KG1 (cell line): ENCODE data around the gene RAMP1.

ENCODE experiments used
- DNase-seq: peaks from one replicate; lab custom pipeline; 2025; lab: John Stamatoyannopoulos, UW

RAMP1 gene

GRCh38 chr2:237895544-237896506 is 36.4 kb downstream of the RAMP1 start:
- no peak for DNase-seq

GRCh38 chr2:237896507-237896892 is 37.1 kb downstream of the RAMP1 start:
- DNase-seq = no peak

GRCh38 chr2:237896956-237897355 is 37.5 kb downstream of the RAMP1 start:
- DNase-seq = no peak

DNA sequence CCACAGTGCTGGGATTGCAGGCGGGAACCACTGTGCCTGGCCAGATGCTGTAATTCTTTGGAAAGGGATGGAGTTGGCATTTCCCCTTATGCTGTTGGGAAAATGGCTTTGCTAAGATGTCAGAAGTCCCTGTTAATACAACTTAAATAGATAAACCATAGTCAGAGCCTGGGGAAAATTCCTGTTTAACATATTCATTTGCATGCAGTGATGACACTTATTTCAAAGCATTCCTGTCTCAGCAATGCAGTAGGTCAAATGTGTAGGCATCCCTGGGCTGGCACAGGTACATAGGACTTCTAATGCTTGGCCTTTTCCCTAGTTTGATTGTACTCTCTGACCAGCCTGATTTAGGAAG is 38.6 kb downstream of the RAMP1 start:
- DNase-seq = no peak

DNA sequence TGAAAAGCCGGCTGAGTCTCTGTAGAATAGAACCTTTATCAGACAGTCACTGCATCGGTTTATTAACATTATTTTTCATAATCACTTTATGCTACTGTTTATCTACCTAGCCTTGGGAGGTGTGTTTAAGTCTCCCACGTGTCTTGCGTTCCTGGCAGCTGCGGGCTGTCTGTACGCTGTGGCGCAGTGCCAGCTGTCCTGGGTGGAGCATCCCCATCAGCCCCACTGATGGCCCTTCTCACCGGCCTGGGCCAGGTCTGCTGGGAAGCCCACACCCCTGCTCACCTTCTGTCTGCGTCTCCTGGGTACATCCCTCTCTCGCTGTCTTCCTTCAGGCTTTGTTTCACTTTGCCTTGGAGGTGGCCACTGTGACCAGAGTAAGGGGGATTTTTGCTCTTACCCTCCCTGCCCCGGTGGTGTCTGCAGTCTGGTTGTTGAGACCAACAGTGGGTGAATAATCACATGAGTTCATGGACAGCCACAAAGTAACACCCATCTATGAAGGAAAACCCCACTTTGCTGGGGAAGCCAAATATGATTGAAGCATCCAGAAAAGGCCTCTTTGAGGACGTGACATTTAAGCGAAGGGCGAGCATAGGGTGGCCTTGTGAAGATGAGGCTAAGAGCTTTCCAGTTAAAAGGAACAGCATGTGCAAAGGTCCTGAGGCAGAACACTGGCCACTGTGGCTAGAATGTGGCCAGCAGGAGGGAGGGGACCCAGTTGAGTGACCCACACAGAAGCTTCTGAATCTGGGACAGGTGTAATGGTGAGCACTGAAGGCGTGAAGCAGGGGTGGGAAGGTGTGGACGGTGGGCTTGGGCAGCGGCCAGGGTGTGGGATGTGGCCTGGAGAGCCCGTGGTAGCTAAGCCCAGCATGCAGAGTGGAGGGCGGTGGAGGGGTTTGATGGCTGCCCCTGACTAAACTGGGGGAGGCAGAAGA is 41.7 kb downstream of the RAMP1 start:
- no peak for DNase-seq

- peak; percentile 29 for DNase-seq
Observed at GRCh38 chr2:237901932-237902850, 42.8 kb downstream of the RAMP1 start.

DNA sequence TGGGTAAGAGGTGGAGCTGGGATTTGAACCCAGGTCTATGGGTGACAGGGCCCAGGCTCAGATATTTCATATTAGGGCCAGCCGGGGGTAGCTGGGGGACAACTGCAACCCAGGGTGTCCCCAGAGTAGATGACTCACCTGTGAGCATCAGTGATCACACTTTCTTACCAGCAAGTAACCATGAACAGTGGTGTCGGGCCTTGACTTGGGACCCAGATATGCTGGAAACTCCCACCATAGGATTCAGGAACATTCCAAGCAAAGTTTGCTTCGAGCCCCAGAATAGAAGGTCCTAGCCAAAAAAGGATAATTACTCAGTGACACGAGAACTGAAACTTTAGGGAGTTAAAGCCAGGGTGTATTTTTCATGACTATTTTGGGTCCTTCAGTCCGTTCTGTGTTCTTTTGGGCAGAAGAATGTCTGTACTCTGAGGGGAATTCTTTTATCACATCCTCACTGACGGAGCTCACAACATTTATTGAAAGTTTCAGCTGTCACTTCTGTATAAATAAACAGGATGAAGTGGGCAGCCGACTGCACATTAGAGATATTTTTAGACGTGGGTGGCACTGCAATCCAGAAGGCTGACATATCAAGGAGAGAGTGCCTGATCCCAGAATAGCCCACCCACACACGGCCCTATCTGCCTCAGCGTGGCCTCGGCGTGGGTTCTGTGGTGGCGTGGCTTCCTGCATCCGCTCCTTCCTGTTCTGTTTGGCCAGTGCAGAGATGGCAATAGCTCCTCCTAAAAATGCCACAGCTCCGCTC is 45.6 kb downstream of the RAMP1 start:
- peak; percentile 64 for DNase-seq

- no peak for DNase-seq
Observed at GRCh38 chr2:237907144-237907543, 47.7 kb downstream of the RAMP1 start.

DNA sequence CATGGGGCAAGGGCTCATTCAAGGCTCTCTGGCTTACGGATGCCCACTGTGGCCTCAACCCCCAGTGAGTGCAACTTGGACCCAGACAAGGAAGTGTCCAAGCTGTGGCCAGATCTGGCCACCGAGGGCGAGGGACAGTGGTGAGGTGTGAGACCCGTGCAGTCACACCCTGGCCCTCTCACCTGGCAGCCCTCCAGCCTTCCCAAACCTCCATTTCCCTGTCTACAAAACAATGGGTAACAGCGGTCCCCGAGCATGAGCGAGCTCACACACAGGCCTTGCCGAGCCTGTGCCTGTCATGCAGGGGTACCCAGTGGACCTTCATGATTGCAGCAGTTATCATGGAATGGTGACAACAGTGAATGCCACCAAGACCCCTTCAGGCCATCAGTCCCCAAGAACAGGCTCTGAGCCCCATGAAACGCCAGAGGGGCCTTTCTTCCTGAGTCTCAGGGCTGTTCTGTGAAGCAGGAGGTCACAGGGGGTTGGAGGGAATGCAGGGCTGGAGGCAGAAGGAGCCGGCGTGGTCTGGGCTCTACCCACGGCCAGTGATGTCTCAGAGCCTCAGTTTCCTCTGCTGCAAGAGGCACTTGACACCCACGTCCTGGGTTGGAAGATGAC is 49.8 kb downstream of the RAMP1 start:
- no peak for DNase-seq

DNA sequence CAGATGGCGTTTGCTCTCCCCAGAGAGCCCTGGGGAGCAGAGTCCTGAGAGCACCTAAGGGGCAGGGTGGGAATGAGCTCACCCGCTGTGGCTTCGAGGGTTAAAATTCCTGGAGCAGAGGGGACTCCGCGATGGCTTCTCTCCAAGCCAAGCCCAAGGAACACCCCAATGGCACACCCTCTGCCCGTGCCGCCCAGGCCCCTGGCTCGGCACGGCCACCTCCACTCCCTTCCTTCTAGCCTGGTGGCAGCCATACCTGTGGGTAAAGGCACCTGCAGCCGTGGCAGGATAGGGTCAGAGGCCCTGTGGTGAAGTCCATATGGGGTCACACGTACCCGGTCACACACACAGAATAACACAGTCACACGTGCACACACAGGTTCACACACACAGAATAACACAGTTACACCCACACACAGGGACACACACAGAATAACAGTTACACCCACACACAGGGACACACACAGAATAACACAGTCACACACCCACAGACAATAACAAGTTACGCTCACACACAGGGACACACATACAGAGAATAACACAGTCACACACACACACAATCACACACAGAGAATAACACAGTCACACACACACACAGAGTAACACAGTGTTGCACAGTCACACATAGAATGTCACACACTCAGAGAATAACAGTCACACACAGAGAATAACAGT is 50.5 kb downstream of the RAMP1 start:
- no peak for DNase-seq

GRCh38 chr2:237910576-237911362 is 51.3 kb downstream of the RAMP1 start:
- DNase-seq = no peak

- DNase-seq = no peak
Observed at GRCh38 chr2:237911363-237912017, 52.1 kb downstream of the RAMP1 start.

- no peak for DNase-seq
Observed at GRCh38 chr2:237912271-237913192, 53.1 kb downstream of the RAMP1 start.

DNA sequence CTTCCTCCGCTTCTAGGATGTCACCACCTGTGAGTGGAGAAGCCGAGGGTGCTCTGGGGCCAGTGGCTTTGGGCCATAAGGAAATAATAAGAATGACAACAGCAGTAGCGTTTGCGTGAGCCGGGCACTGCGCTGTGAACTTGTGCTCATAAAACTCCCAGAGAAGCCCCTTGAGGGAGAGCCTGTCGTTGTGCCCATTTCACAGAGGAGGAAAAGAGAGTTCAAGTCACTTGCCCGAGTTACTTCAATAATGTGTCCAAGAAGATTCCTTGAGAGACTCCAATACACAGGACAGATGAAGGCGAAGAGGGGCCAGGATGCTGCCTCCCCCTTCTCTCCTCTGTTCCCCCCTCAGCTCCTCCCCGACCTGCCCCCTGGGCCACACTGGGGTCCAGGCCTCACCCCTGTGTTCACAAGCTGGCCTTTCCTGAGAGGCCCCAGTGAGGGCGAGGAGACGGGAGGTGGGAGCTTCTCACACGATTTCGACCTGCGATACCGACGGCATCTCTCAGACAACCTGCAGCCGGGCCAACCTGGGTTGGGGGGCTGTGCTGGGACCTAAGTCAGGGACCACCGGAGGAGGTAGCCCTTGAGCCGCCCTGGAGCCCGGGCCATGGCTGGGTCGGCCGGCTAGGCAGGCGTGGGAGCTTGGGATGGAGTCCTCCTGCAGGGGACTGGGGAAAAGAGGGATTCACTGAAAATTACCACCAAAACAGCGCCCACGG is 53.9 kb downstream of the RAMP1 start:
- DNase-seq = no peak

GRCh38 chr2:237915576-237915975 is 56.2 kb downstream of the RAMP1 start:
- no peak for DNase-seq

GRCh38 chr2:237916296-237916695 is 56.9 kb downstream of the RAMP1 start:
- DNase-seq = no peak
